HL-60 (cell line): ENCODE data around the gene LUC7L.
A peak's percentile ranks its signal among the peaks of the same experiment; 100 is the strongest.
"Not testable (repeated sequence)": the region's sequence is repeated elsewhere in the genome, so short reads cannot be mapped to it uniquely, and the experiment has no call there.

Experiments used
- DNase-seq, 2 experiments: peaks; one replicate each; pipeline ENCODE4 v3.0.0-alpha.2; 2010 to 2020; ENCODE audit warnings: low read depth in 1 of 2, low spot score in 1 of 2
- H3K27ac ChIP-seq: fragments of 250-450 bp; sonication (Bioruptor Pico); replicated peaks from 2 replicates; pipeline ENCODE4 v1.5.1; 2020; ENCODE audit warnings: mild to moderate bottlenecking, moderate library complexity
- H3K27me3 ChIP-seq: fragments of 250-450 bp; sonication (Bioruptor Pico); 2 replicates; pipeline ENCODE4 v1.5.1; 2021; ENCODE audit warnings: mild to moderate bottlenecking, moderate library complexity; ENCODE audit not compliant: insufficient read depth, poor library complexity, severe bottlenecking
- H3K4me3 ChIP-seq: replicated peaks from 2 replicates; pipeline ENCODE4 v1.5.1; 2011; ENCODE audit warnings: mild to moderate bottlenecking, control low read depth, low read length; ENCODE audit not compliant: insufficient read depth
- GABPA ChIP-seq: IDR thresholded peaks from 2 replicates; pipeline ENCODE4 v1.6.1; 2012; ENCODE audit warnings: low read depth
- POLR2AphosphoS5 ChIP-seq: IDR thresholded peaks from 2 replicates; pipeline ENCODE4 v1.6.1; 2012; ENCODE audit warnings: low read depth
- SPI1 ChIP-seq: IDR thresholded peaks from 2 replicates; pipeline ENCODE4 v1.6.1; 2012; ENCODE audit warnings: low read depth, mild to moderate bottlenecking, borderline replicate concordance
- TF ChIP-seq, protein P1 (sequence below): IDR thresholded peaks from one replicate; pipeline ENCODE4 v1.5.1; 2011; ENCODE audit warnings: low read length, control low read depth, inconsistent platforms; ENCODE audit not compliant: insufficient read depth
- TF ChIP-seq, protein P2 (sequence below): IDR thresholded peaks from 2 replicates; pipeline ENCODE4 v1.6.1; 2012; ENCODE audit warnings: low read depth; ENCODE audit not compliant: insufficient replicate concordance

LUC7L gene

DNA sequence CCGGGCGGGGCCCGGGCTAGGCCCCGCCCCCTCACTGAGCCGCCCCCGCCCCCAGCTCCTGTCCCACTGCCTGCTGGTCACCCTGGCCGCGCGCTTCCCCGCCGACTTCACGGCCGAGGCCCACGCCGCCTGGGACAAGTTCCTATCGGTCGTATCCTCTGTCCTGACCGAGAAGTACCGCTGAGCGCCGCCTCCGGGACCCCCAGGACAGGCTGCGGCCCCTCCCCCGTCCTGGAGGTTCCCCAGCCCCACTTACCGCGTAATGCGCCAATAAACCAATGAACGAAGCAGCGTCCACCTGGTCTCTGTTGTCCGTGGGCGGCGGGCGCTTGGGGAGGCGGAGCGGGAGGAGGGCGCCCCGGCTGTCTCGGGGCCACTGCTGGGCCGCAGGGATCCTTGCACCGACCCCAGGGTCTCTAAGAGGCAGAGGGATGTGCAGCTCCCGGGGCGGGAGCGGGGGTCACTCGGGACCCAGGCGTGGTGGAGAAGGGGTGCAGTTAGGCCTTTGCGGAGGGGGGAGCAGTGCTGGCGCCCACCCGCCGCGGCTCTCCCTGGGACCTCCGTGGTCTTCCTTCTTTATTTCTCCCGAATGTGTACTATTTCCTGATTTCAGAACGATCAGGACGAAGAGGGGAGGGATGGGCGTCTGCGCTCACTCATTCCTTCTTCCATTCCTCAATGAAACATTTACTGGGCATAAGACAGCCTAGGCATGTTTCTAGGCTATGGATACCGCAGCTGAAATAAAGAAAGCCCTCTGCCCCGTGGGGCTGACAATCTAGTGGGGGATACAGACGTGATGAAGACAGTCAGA is 74.8 kb downstream of the LUC7L start:
- TF ChIP-seq GABPA (no peak), POLR2AphosphoS5 (no peak), SPI1 (no peak)
- TF ChIP-seq, protein P1, sequence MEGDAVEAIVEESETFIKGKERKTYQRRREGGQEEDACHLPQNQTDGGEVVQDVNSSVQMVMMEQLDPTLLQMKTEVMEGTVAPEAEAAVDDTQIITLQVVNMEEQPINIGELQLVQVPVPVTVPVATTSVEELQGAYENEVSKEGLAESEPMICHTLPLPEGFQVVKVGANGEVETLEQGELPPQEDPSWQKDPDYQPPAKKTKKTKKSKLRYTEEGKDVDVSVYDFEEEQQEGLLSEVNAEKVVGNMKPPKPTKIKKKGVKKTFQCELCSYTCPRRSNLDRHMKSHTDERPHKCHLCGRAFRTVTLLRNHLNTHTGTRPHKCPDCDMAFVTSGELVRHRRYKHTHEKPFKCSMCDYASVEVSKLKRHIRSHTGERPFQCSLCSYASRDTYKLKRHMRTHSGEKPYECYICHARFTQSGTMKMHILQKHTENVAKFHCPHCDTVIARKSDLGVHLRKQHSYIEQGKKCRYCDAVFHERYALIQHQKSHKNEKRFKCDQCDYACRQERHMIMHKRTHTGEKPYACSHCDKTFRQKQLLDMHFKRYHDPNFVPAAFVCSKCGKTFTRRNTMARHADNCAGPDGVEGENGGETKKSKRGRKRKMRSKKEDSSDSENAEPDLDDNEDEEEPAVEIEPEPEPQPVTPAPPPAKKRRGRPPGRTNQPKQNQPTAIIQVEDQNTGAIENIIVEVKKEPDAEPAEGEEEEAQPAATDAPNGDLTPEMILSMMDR: no peak
- TF ChIP-seq, protein P2, sequence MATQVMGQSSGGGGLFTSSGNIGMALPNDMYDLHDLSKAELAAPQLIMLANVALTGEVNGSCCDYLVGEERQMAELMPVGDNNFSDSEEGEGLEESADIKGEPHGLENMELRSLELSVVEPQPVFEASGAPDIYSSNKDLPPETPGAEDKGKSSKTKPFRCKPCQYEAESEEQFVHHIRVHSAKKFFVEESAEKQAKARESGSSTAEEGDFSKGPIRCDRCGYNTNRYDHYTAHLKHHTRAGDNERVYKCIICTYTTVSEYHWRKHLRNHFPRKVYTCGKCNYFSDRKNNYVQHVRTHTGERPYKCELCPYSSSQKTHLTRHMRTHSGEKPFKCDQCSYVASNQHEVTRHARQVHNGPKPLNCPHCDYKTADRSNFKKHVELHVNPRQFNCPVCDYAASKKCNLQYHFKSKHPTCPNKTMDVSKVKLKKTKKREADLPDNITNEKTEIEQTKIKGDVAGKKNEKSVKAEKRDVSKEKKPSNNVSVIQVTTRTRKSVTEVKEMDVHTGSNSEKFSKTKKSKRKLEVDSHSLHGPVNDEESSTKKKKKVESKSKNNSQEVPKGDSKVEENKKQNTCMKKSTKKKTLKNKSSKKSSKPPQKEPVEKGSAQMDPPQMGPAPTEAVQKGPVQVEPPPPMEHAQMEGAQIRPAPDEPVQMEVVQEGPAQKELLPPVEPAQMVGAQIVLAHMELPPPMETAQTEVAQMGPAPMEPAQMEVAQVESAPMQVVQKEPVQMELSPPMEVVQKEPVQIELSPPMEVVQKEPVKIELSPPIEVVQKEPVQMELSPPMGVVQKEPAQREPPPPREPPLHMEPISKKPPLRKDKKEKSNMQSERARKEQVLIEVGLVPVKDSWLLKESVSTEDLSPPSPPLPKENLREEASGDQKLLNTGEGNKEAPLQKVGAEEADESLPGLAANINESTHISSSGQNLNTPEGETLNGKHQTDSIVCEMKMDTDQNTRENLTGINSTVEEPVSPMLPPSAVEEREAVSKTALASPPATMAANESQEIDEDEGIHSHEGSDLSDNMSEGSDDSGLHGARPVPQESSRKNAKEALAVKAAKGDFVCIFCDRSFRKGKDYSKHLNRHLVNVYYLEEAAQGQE: no peak
- H3K27me3 ChIP-seq: peaks cover 27% of the 10 kb centered on the region
- H3K4me3 ChIP-seq: peak overlapping the region; percentile 39
- H3K27ac ChIP-seq: no peak overlapping the region
- DNase-seq: no peak

DNA sequence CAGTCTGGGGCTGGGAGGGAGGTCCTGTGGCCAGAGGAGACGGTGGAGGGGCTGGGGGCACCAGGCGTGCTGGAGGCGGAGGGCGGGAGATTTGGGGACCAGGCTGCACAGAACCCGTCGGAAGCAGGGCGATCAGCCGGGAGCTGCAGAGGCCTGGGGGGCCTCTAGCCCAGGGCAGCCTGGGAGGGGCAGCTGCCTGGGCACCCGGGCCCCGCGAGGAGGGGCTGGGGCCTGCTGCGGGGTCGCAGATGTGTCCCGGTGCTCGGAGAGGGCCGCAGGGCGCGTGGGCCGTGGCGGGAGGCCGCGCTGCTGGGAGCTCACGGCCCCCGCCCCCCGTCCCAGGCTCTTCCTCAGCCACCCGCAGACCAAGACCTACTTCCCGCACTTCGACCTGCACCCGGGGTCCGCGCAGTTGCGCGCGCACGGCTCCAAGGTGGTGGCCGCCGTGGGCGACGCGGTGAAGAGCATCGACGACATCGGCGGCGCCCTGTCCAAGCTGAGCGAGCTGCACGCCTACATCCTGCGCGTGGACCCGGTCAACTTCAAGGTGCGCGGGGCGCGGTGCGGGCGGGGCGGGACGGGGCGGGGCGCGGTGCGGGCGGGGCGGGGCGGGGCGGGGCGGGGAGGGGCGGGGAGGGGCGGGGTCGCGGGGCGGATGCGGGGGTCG is 75.6 kb downstream of the LUC7L start:
- DNase-seq, H3K27ac ChIP-seq, H3K4me3 ChIP-seq: not testable (repeated sequence)
- H3K27me3 ChIP-seq: peaks cover 32% of the 10 kb centered on the region

DNA sequence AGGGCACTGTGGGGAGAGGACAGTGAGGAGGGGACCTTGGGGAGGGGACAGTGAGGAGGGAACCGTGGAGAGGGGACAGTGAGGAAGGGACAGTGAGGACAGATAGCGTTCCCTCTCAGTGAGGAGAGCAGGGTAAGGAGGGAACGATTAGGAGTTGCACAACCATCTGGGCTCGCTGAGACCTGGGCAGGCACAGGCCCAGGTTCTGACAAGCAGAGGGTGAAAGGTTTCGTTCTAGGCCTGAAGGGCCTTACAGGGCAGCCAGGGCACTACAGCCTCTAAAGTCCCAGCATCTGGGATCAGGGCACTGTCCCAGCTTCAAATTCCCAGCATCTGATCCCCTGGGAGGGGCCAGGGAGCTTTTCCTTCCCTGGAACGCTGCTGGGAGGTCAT is 76.1 kb downstream of the LUC7L start:
- H3K27ac ChIP-seq, DNase-seq, H3K4me3 ChIP-seq: not testable (repeated sequence)
- peaks cover 28% of the 10 kb centered on the region for H3K27me3 ChIP-seq

DNA sequence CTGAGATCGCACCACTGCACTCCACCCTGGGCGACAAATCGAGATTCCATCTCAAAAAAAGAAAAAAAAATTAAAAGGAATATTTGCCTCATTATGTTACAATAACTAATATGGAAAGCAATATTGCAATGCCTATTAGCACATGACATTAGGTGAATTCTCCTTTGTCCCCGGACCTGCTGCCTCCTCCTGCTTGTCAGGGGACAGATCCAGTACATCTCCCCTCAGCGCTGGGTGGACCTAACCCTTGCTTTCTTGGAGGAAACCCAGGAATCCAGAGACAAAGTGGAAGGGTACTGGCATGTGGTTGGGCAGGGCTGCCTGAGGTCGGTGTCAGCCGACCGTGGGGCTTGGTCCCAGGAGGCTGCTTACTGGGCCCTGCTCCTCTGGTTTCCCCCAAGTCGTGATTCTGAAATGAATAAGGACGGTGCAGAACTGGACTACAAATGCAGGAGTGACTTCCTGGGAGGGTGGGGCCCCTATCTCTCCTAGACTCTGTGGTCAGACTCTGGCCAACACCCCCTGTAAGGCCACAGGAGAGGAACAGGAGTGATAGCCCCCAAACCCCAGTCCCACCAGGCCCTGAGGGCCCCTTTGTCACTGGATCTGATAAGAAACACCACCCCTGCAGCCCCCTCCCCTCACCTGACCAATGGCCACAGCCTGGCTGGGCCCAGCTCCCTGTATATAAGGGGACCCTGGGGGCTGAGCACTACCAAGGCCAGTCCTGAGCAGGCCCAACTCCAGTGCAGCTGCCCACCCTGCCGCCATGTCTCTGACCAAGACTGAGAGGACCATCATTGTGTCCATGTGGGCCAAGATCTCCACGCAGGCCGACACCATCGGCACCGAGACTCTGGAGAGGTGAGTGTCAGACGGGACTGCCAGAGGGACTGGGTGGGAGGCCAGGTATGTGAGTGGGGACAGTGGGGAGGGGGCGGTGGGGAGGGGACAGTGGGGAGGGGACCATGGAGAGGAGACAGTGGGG is 76.8 kb downstream of the LUC7L start, which contains the start of gene HBZ:
TSS of gene HBZ (plus strand) at position 504 of the 988 bp plus-strand sequence. CDS start at position 770, 266 bp downstream.
- TF ChIP-seq POLR2AphosphoS5 (no peak), SPI1 (no peak), GABPA (no peak)
- TF ChIP-seq, protein P2: no peak
- TF ChIP-seq, protein P1: no peak
- no peak within 1 kb of the TSS for H3K27ac ChIP-seq
- no peak for DNase-seq
- no peak within 1 kb of the TSS for H3K4me3 ChIP-seq
- H3K27me3 ChIP-seq: peaks cover 24% of the 10 kb centered on the region
